NB4 (cell line): ENCODE data around the gene CUL2.

Source experiments
- POLR2A ChIP-seq: IDR thresholded peaks from 2 replicates; pipeline ENCODE4 v1.6.1; 2011; ENCODE audit warnings: mild to moderate bottlenecking; ENCODE audit not compliant: insufficient read length; ENCODE audit errors: extremely low read depth
- TF ChIP-seq, protein P1 (sequence below): IDR thresholded peaks from one replicate; pipeline ENCODE4 v1.5.1; 2012; ENCODE audit warnings: low read depth, low read length

DNA sequence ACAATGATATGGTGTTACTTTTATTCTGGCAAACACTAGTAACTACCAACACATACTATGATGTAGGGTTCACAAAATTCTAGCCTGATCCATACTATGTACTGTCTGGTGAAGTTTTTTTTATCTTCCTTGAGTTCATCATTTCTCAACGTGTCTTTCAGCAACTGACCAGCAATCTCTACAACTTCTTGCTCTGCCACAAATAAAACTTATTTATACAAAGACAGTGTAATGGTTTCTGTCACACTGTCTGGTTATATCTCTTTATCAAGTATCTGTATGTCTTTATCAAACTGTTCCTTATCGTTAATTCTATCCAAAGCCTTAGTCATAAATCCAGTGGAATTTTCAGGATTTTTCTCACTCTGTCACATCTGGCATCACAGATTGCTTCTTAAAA, 69.7 kb downstream of the CUL2 start:
- TF ChIP-seq, protein P1, sequence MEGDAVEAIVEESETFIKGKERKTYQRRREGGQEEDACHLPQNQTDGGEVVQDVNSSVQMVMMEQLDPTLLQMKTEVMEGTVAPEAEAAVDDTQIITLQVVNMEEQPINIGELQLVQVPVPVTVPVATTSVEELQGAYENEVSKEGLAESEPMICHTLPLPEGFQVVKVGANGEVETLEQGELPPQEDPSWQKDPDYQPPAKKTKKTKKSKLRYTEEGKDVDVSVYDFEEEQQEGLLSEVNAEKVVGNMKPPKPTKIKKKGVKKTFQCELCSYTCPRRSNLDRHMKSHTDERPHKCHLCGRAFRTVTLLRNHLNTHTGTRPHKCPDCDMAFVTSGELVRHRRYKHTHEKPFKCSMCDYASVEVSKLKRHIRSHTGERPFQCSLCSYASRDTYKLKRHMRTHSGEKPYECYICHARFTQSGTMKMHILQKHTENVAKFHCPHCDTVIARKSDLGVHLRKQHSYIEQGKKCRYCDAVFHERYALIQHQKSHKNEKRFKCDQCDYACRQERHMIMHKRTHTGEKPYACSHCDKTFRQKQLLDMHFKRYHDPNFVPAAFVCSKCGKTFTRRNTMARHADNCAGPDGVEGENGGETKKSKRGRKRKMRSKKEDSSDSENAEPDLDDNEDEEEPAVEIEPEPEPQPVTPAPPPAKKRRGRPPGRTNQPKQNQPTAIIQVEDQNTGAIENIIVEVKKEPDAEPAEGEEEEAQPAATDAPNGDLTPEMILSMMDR = no peak
- no peak for TF ChIP-seq POLR2A
